SK-N-SH (cell line): ENCODE measurements around the gene TUT7.

ENCODE experiments used
- JUND ChIP-seq: IDR thresholded peaks from 2 replicates; pipeline ENCODE4 v1.4.0; 2012
- RCOR1 ChIP-seq: fragments of 150-350 bp; IDR thresholded peaks from 2 replicates; pipeline ENCODE4 v1.6.1; 2017; ENCODE audit warnings: antibody characterized with exemption, low read length
- RFX5 ChIP-seq: IDR thresholded peaks from 2 replicates; pipeline ENCODE4 v1.6.1; 2012; ENCODE audit warnings: mild to moderate bottlenecking, improper control_type of control experiment, low read length
- SMC3 ChIP-seq: IDR thresholded peaks from 2 replicates; pipeline ENCODE4 v1.6.1; 2012; ENCODE audit warnings: low read depth, low read length, improper control_type of control experiment
- TAF1 ChIP-seq: IDR thresholded peaks from 2 replicates; pipeline ENCODE4 v1.6.1; 2012; ENCODE audit warnings: low read depth, mild to moderate bottlenecking, low read length, moderate library complexity, borderline replicate concordance
- TEAD4 ChIP-seq: IDR thresholded peaks from 2 replicates; pipeline ENCODE4 v1.4.0; 2012; ENCODE audit warnings: mild to moderate bottlenecking, borderline replicate concordance; ENCODE audit not compliant: insufficient read depth
- USF1 ChIP-seq: IDR thresholded peaks from 2 replicates; pipeline ENCODE4 v1.4.0; 2012; ENCODE audit warnings: low read depth, borderline replicate concordance
- TF ChIP-seq, protein P1 (sequence below): fragments of 200-600 bp; sonication (generic); IDR thresholded peaks from 2 replicates; pipeline ENCODE4 v1.6.1; 2017; ENCODE audit warnings: antibody characterized with exemption, mild to moderate bottlenecking, moderate library complexity
- TF ChIP-seq, protein P2 (sequence below): IDR thresholded peaks from 2 replicates; pipeline ENCODE4; 2012

GRCh38 chr9:86315078-86315477 lies 39.1 kb downstream of the TUT7 start:
- no peak for TF ChIP-seq TEAD4
- no peak for TF ChIP-seq TAF1
- TF ChIP-seq JUND: no peak
- TF ChIP-seq, protein P1, sequence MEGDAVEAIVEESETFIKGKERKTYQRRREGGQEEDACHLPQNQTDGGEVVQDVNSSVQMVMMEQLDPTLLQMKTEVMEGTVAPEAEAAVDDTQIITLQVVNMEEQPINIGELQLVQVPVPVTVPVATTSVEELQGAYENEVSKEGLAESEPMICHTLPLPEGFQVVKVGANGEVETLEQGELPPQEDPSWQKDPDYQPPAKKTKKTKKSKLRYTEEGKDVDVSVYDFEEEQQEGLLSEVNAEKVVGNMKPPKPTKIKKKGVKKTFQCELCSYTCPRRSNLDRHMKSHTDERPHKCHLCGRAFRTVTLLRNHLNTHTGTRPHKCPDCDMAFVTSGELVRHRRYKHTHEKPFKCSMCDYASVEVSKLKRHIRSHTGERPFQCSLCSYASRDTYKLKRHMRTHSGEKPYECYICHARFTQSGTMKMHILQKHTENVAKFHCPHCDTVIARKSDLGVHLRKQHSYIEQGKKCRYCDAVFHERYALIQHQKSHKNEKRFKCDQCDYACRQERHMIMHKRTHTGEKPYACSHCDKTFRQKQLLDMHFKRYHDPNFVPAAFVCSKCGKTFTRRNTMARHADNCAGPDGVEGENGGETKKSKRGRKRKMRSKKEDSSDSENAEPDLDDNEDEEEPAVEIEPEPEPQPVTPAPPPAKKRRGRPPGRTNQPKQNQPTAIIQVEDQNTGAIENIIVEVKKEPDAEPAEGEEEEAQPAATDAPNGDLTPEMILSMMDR: no peak
- no peak for TF ChIP-seq SMC3
- TF ChIP-seq, protein P2, sequence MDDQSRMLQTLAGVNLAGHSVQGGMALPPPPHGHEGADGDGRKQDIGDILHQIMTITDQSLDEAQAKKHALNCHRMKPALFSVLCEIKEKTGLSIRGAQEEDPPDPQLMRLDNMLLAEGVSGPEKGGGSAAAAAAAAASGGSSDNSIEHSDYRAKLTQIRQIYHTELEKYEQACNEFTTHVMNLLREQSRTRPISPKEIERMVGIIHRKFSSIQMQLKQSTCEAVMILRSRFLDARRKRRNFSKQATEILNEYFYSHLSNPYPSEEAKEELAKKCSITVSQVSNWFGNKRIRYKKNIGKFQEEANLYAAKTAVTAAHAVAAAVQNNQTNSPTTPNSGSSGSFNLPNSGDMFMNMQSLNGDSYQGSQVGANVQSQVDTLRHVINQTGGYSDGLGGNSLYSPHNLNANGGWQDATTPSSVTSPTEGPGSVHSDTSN: no peak
- no peak for TF ChIP-seq RCOR1
- no peak for TF ChIP-seq RFX5
- no peak for TF ChIP-seq USF1
